ENCODE results near the gene PMPCB. TPM values are rescaled to one million over a fixed set of nuclear protein-coding genes. Genes with fewer than 3 reads are reported as not detected.

The PMPCB gene
- total RNA-seq, 4 donors from 2014 or later: 20.6 to 64.6 (median 46.3) TPM

- WGBS, 2 donors (ENCODE audit: low coverage in 1 of 2): 90 to 94% methylated on average over 2 of the region's 2 CpGs
- Histone ChIP-seq H3K27me3 (no peaks in the 10 kb centered on the region), H3K36me3 (peaks cover 0 to 33% (median 11%) of the 10 kb centered on the region in 4 donors), H3K4me3 (no peak overlapping the region), H3K4me1 (peaks cover 0 to 2% (median 0%) of the 10 kb centered on the region in 4 donors), H3K27ac (no peak overlapping the region), H3K9me3 (no peaks in the 10 kb centered on the region)
- in situ Hi-C loops (cut with MboI; ENCODE audit: low pct_ligation_motif_present in 1 of 4, low pct_unique_long_range_greater_than_20kb in 1 of 4, low sequenced_read_pairs in 3 of 4) (no loop called here), intact Hi-C loops (cut with DNase I; ENCODE audit: low total_unique reads) (no loop called here)
- DNase-seq: no peak
- TF ChIP-seq POLR2A (IDR thresholded peaks at IDR 0.05) (no peak), POLR2AphosphoS5 (IDR thresholded peaks at IDR 0.05) (no peak)
Measured at GRCh38 chr7:103336761-103337160, 39.5 kb downstream of the PMPCB start.

- Histone ChIP-seq H3K4me1 (peaks cover 3 to 19% (median 11%) of the 10 kb centered on the region in 4 donors), H3K27me3 (no peaks in the 10 kb centered on the region), H3K4me3 (no peak overlapping the region), H3K27ac (no peak overlapping the region), H3K9me3 (no peaks in the 10 kb centered on the region), H3K36me3 (peaks cover 0 to 23% (median 11%) of the 10 kb centered on the region in 4 donors)
- in situ Hi-C loops (cut with MboI; ENCODE audit: low pct_ligation_motif_present in 1 of 4, low pct_unique_long_range_greater_than_20kb in 1 of 4, low sequenced_read_pairs in 3 of 4): no loop called here
- no peak for TF ChIP-seq EP300 (IDR thresholded peaks at IDR 0.05; ENCODE audit: low read depth)
- TF ChIP-seq, protein P1, sequence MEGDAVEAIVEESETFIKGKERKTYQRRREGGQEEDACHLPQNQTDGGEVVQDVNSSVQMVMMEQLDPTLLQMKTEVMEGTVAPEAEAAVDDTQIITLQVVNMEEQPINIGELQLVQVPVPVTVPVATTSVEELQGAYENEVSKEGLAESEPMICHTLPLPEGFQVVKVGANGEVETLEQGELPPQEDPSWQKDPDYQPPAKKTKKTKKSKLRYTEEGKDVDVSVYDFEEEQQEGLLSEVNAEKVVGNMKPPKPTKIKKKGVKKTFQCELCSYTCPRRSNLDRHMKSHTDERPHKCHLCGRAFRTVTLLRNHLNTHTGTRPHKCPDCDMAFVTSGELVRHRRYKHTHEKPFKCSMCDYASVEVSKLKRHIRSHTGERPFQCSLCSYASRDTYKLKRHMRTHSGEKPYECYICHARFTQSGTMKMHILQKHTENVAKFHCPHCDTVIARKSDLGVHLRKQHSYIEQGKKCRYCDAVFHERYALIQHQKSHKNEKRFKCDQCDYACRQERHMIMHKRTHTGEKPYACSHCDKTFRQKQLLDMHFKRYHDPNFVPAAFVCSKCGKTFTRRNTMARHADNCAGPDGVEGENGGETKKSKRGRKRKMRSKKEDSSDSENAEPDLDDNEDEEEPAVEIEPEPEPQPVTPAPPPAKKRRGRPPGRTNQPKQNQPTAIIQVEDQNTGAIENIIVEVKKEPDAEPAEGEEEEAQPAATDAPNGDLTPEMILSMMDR (IDR thresholded peaks at IDR 0.05): no peak
- no peak for TF ChIP-seq POLR2A (IDR thresholded peaks at IDR 0.05)
- intact Hi-C loops (cut with DNase I; ENCODE audit: low total_unique reads): no loop called here
- WGBS, 2 donors (ENCODE audit: low coverage in 1 of 2): 98 to 100% methylated on average over 2 of the region's 2 CpGs
- no peak for DNase-seq
Measured at GRCh38 chr7:103338864-103339263, 41.6 kb downstream of the PMPCB start.

- H3K36me3 ChIP-seq: peaks cover 0 to 16% (median 7%) of the 10 kb centered on the region in 4 donors
- TF ChIP-seq, protein P1 (IDR thresholded peaks at IDR 0.05): no peak
- no peak for TF ChIP-seq EP300 (IDR thresholded peaks at IDR 0.05; ENCODE audit: low read depth)
- TF ChIP-seq POLR2A (IDR thresholded peaks at IDR 0.05): no peak
- no peak for TF ChIP-seq POLR2AphosphoS5 (IDR thresholded peaks at IDR 0.05)
- no peak overlapping the region for H3K4me3 ChIP-seq
- in situ Hi-C loops (cut with MboI; ENCODE audit: low pct_ligation_motif_present in 1 of 4, low pct_unique_long_range_greater_than_20kb in 1 of 4, low sequenced_read_pairs in 3 of 4) (no loop called here), intact Hi-C loops (cut with DNase I; ENCODE audit: low total_unique reads) (no loop called here)
- H3K27ac ChIP-seq: no peak overlapping the region
- DNase-seq: no peak
- H3K4me1 ChIP-seq: peaks cover 7 to 25% (median 12%) of the 10 kb centered on the region in 4 donors
- H3K9me3 ChIP-seq: no peaks in the 10 kb centered on the region
- WGBS, 2 donors (ENCODE audit: low coverage in 1 of 2): 75 to 83% methylated on average over 2 of the region's 2 CpGs
- no peaks in the 10 kb centered on the region for H3K27me3 ChIP-seq
Measured at GRCh38 chr7:103341466-103341865, 44.2 kb downstream of the PMPCB start.

DNA sequence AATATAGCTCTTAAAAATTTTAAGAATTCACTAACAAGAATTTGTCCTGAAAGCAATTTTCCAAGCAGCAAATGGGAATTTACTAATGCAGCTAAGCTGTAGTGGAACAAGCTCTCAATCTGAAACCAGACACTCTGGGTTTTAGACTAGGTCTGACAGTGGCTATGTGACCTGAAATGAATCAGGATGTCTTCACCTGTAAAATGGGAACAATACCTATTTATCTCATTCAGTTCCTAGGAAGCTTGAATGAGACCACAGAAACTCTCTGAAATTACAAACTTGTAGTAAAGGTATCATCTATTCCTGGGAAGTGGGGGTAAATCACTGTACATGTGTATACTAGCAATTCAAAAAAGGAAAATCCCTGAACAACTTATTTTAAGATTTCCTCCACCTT lies 46.1 kb downstream of the PMPCB start:
- Histone ChIP-seq H3K27me3 (no peaks in the 10 kb centered on the region), H3K4me3 (peak overlapping the region in 3 of 4 donors; percentile 78 to 99 (median 86)), H3K9me3 (no peaks in the 10 kb centered on the region), H3K36me3 (peaks cover 0 to 16% (median 0%) of the 10 kb centered on the region in 4 donors), H3K4me1 (peaks cover 7 to 36% (median 18%) of the 10 kb centered on the region in 4 donors), H3K27ac (peak overlapping the region in 3 of 4 donors; percentile 86 to 94 (median 91))
- in situ Hi-C loops (cut with MboI; ENCODE audit: low pct_ligation_motif_present in 1 of 4, low pct_unique_long_range_greater_than_20kb in 1 of 4, low sequenced_read_pairs in 3 of 4) (no loop called here), intact Hi-C loops (cut with DNase I; ENCODE audit: low total_unique reads) (no loop called here)
- no peak for DNase-seq
- TF ChIP-seq POLR2AphosphoS5 (IDR thresholded peaks at IDR 0.05): no peak

- intact Hi-C loops (cut with DNase I; ENCODE audit: low total_unique reads) (no loop called here), in situ Hi-C loops (cut with MboI; ENCODE audit: low pct_ligation_motif_present in 1 of 4, low pct_unique_long_range_greater_than_20kb in 1 of 4, low sequenced_read_pairs in 3 of 4) (no loop called here)
- peak overlapping the region; percentile 86 to 94 (median 90) for H3K27ac ChIP-seq
- no peaks in the 10 kb centered on the region for H3K27me3 ChIP-seq
- TF ChIP-seq, protein P1 (IDR thresholded peaks at IDR 0.05): no peak
- TF ChIP-seq EP300 (IDR thresholded peaks at IDR 0.05; ENCODE audit: low read depth): no peak
- peak in 1 of 3 donors; percentile 35 for TF ChIP-seq POLR2AphosphoS5 (IDR thresholded peaks at IDR 0.05)
- TF ChIP-seq POLR2A (IDR thresholded peaks at IDR 0.05): no peak
- no peaks in the 10 kb centered on the region for H3K9me3 ChIP-seq
- peak; percentile 36 for DNase-seq
- peaks cover 0 to 16% (median 0%) of the 10 kb centered on the region in 4 donors for H3K36me3 ChIP-seq
- peaks cover 11 to 42% (median 23%) of the 10 kb centered on the region in 4 donors for H3K4me1 ChIP-seq
- peak overlapping the region; percentile 71 to 99 (median 82) for H3K4me3 ChIP-seq
- 0 to 1% methylated on average over 2 to 26 of the region's 26 CpGs for WGBS, 2 donors (ENCODE audit: low coverage in 1 of 2)
Measured at GRCh38 chr7:103343758-103344452, 46.7 kb downstream of the PMPCB start.

Measured in transverse colon (tissue), 4 donors.